Fibroblast of lung (primary cell): ENCODE measurements around the gene MAGI2. TPM values are rescaled to one million over a fixed set of nuclear protein-coding genes. Genes with fewer than 3 reads are reported as not detected.

Experiments used
- DNase-seq, 2 donors: peaks; one replicate each; pipeline versions ENCODE4 v3.0.0 to v3.0.0-alpha.2; 2010; ENCODE audit warnings: low read depth in 2 of 2
- H2AFZ ChIP-seq: 2 replicates; pipeline ENCODE4 v1.5.1; 2012; ENCODE audit warnings: low read length, control low read depth, inconsistent platforms
- H3K27ac ChIP-seq: 2 replicates; pipeline ENCODE4 v1.5.1; 2011; ENCODE audit warnings: low read length, control low read depth; ENCODE audit not compliant: insufficient read depth
- H3K27me3 ChIP-seq: 2 replicates; pipeline ENCODE4 v1.5.1; 2011; ENCODE audit warnings: mild to moderate bottlenecking, low read length; ENCODE audit not compliant: control insufficient read depth, insufficient read depth
- H3K36me3 ChIP-seq: 2 replicates; pipeline ENCODE4 v1.5.1; 2011; ENCODE audit warnings: low read length; ENCODE audit not compliant: control insufficient read depth, insufficient read depth
- H3K4me1 ChIP-seq: 2 replicates; pipeline ENCODE4 v1.5.1; 2011; ENCODE audit warnings: low read length; ENCODE audit not compliant: control insufficient read depth, insufficient read depth; ENCODE audit errors: extremely low read depth
- H3K4me2 ChIP-seq: 2 replicates; pipeline ENCODE4 v1.5.1; 2011; ENCODE audit warnings: low read length, control low read depth; ENCODE audit not compliant: insufficient read depth; ENCODE audit errors: extremely low read depth
- H3K4me3 ChIP-seq, 4 experiments: fragments of 200-600 bp in 1 of 4; sonication (generic) in 1 of 4; replicated peaks in 1 of 4; 2 replicates each; pipeline ENCODE4 v1.5.1; 2011 to 2016; ENCODE audit warnings: low read length in 4 of 4, low read depth in 3 of 4, mild to moderate bottlenecking in 3 of 4, control low read depth in 2 of 4, inconsistent platforms in 1 of 4, mixed read lengths in 1 of 4; ENCODE audit not compliant: insufficient read depth in 1 of 4; ENCODE audit errors: control extremely low read depth in 1 of 4
- H3K79me2 ChIP-seq: 2 replicates; pipeline ENCODE4 v1.5.1; 2012; ENCODE audit warnings: mild to moderate bottlenecking, low read length, inconsistent platforms; ENCODE audit not compliant: control insufficient read depth, insufficient read depth
- H3K9ac ChIP-seq: 2 replicates; pipeline ENCODE4 v1.5.1; 2011; ENCODE audit warnings: mild to moderate bottlenecking, low read length, control low read depth; ENCODE audit not compliant: insufficient read depth
- H3K9me3 ChIP-seq: 2 replicates; pipeline ENCODE4 v1.5.1; 2012; ENCODE audit warnings: low read depth, low read length; ENCODE audit not compliant: control insufficient read depth, insufficient read depth
- H4K20me1 ChIP-seq: 2 replicates; pipeline ENCODE4 v1.5.1; 2011; ENCODE audit warnings: low read length; ENCODE audit not compliant: control insufficient read depth, insufficient read depth; ENCODE audit errors: extremely low read depth
- EZH2 ChIP-seq: IDR thresholded peaks from 2 replicates; pipeline ENCODE4 v1.5.1; 2012; ENCODE audit warnings: low read length, control low read depth, mild to moderate bottlenecking; ENCODE audit errors: missing control alignments
- polyA plus RNA-seq, 2 donors: library from polyadenylated mRNA; depleted of rRNA in 1 of 2; stranded (reverse) in 1 of 2; unstranded in 1 of 2; fragments of >200 nt; gene quantifications; 2 replicates each; pipeline ENCODE4 v1.2.1, GENCODE V29; 2011 to 2012; ENCODE audit warnings: missing spikeins in 1 of 2
- total RNA-seq: library from RNA; depleted of rRNA; stranded (reverse); fragments of >200 nt; gene quantifications from 2 replicates; pipeline ENCODE4 v1.2.1, GENCODE V29; 2014
- TF ChIP-seq, protein P1 (sequence below), 2 donors: IDR thresholded peaks in 1 of 2; conservative IDR thresholded peaks in 1 of 2; 1 replicate in 1 of 2; 2 replicates in 1 of 2; pipeline ENCODE4 v1.5.1; 2011 to 2012; ENCODE audit warnings: low read length in 2 of 2, control low read depth in 1 of 2, inconsistent platforms in 1 of 2, low read depth in 1 of 2, mild to moderate bottlenecking in 1 of 2

MAGI2 gene
- total and polyA plus RNA-seq, 2 donors (not counting 1 experiment from before 2014, with no cell fraction given) = 1.8 to 17.0 TPM

DNA sequence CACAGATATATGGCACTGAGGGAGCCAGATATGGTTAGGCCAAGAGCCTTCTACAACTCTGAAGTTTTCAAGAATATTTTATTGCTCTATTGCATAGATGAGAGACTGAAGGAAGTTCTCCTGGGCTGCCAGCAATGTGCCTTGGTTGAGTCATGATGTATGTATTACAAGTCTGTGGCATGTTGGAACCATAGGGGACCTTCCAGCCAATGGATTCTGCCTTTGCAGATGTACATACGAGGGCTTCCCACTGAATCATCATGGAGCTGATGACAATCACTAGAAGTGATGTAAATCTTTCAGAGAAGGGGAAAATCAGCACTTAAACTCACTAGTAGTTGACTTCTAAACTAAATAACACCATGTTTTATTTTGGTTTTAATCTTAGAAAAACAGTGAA is 1235.4 kb downstream of the MAGI2 start:
- no peak overlapping the region for H3K9ac ChIP-seq
- no peaks in the 10 kb centered on the region for H4K20me1 ChIP-seq
- H3K4me3 ChIP-seq = no peak overlapping the region
- H3K79me2 ChIP-seq = no peaks in the 10 kb centered on the region
- H3K36me3 ChIP-seq = no peaks in the 10 kb centered on the region
- H3K4me1 ChIP-seq = no peaks in the 10 kb centered on the region
- H3K27me3 ChIP-seq = no peaks in the 10 kb centered on the region
- H3K27ac ChIP-seq = no peak overlapping the region
- TF ChIP-seq, protein P1, sequence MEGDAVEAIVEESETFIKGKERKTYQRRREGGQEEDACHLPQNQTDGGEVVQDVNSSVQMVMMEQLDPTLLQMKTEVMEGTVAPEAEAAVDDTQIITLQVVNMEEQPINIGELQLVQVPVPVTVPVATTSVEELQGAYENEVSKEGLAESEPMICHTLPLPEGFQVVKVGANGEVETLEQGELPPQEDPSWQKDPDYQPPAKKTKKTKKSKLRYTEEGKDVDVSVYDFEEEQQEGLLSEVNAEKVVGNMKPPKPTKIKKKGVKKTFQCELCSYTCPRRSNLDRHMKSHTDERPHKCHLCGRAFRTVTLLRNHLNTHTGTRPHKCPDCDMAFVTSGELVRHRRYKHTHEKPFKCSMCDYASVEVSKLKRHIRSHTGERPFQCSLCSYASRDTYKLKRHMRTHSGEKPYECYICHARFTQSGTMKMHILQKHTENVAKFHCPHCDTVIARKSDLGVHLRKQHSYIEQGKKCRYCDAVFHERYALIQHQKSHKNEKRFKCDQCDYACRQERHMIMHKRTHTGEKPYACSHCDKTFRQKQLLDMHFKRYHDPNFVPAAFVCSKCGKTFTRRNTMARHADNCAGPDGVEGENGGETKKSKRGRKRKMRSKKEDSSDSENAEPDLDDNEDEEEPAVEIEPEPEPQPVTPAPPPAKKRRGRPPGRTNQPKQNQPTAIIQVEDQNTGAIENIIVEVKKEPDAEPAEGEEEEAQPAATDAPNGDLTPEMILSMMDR (conservative IDR thresholded peaks at IDR 0.05 in 1 of 2, IDR thresholded peaks at IDR 0.05 in 1 of 2; ENCODE audit: low read depth in 1 of 2, low read length in 2 of 2) = no peak
- TF ChIP-seq EZH2 = no peak
- DNase-seq = peak in 1 of 2 donors; percentile 19
- H2AFZ ChIP-seq = no peak overlapping the region
- H3K9me3 ChIP-seq = no peaks in the 10 kb centered on the region
- H3K4me2 ChIP-seq = no peak overlapping the region

- Histone ChIP-seq H3K27ac (no peak overlapping the region), H2AFZ (no peak overlapping the region), H3K9ac (no peak overlapping the region), H3K36me3 (no peaks in the 10 kb centered on the region), H3K4me2 (no peak overlapping the region), H3K79me2 (no peaks in the 10 kb centered on the region), H3K27me3 (no peaks in the 10 kb centered on the region), H3K9me3 (no peaks in the 10 kb centered on the region), H4K20me1 (no peaks in the 10 kb centered on the region), H3K4me1 (no peaks in the 10 kb centered on the region), H3K4me3 (no peak overlapping the region)
- TF ChIP-seq, protein P1 (conservative IDR thresholded peaks at IDR 0.05 in 1 of 2, IDR thresholded peaks at IDR 0.05 in 1 of 2; ENCODE audit: low read depth in 1 of 2, low read length in 2 of 2) = no peak
- TF ChIP-seq EZH2 = no peak
- no peak for DNase-seq
Observed at GRCh38 chr7:78215199-78215598, 1238.3 kb downstream of the MAGI2 start.

DNA sequence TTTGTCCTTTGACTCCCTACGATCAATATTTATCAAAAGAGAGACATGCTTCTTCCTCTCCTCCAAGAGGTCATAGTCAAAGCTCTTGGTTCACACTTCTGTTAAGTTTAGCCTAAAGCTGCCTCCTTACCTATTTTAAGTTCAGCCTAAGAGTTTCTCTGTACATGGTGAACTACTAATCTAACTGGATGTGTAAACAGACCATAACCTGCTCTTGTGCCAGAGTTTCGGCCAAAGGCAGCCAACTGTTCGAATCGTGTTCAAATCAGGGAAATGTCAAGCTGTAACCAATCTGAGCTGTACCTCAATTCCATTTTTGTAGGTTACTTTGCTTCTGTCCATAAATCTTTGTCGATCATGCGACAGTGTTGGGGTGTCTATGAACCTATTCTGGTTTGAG is 1240.1 kb downstream of the MAGI2 start:
- H3K27me3 ChIP-seq = no peaks in the 10 kb centered on the region
- no peak overlapping the region for H2AFZ ChIP-seq
- no peaks in the 10 kb centered on the region for H3K9me3 ChIP-seq
- DNase-seq = no peak
- H3K4me2 ChIP-seq = no peak overlapping the region
- H3K27ac ChIP-seq = no peak overlapping the region
- TF ChIP-seq, protein P1 (conservative IDR thresholded peaks at IDR 0.05 in 1 of 2, IDR thresholded peaks at IDR 0.05 in 1 of 2; ENCODE audit: low read depth in 1 of 2, low read length in 2 of 2) = no peak
- TF ChIP-seq EZH2 = no peak
- no peaks in the 10 kb centered on the region for H3K36me3 ChIP-seq
- H4K20me1 ChIP-seq = no peaks in the 10 kb centered on the region
- no peaks in the 10 kb centered on the region for H3K4me1 ChIP-seq
- no peak overlapping the region for H3K4me3 ChIP-seq
- H3K9ac ChIP-seq = no peak overlapping the region
- no peaks in the 10 kb centered on the region for H3K79me2 ChIP-seq
